ENCODE results near the gene STPG1.

DNA sequence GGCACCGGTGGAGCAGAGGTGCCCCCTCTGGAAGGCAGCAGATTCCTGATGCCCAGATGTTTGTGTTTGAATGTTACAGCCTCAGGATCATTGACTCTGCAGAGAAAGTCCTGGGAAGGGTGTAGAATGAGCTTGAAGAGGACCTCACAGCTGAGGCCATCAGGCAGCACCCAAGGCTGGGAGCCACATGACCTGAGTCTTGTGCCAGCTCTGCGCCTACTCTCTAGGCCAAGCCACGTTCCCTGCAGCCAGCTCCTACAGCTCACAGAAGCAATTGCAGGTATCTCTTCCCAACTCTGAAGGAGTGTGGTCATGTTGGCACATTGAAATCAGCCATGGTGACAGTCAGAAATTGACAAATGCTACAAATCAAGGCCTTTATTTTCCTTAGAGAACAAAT, 58.1 kb downstream of the STPG1 start:
- TF ChIP-seq, protein P1, sequence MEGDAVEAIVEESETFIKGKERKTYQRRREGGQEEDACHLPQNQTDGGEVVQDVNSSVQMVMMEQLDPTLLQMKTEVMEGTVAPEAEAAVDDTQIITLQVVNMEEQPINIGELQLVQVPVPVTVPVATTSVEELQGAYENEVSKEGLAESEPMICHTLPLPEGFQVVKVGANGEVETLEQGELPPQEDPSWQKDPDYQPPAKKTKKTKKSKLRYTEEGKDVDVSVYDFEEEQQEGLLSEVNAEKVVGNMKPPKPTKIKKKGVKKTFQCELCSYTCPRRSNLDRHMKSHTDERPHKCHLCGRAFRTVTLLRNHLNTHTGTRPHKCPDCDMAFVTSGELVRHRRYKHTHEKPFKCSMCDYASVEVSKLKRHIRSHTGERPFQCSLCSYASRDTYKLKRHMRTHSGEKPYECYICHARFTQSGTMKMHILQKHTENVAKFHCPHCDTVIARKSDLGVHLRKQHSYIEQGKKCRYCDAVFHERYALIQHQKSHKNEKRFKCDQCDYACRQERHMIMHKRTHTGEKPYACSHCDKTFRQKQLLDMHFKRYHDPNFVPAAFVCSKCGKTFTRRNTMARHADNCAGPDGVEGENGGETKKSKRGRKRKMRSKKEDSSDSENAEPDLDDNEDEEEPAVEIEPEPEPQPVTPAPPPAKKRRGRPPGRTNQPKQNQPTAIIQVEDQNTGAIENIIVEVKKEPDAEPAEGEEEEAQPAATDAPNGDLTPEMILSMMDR (conservative IDR thresholded peaks at IDR 0.05), result no peak
- TF ChIP-seq ZFX (IDR thresholded peaks at IDR 0.05), result no peak

Measured in C4-2B (cell line).